ENCODE data around the gene ERBB4.

ERBB4 gene

DNA sequence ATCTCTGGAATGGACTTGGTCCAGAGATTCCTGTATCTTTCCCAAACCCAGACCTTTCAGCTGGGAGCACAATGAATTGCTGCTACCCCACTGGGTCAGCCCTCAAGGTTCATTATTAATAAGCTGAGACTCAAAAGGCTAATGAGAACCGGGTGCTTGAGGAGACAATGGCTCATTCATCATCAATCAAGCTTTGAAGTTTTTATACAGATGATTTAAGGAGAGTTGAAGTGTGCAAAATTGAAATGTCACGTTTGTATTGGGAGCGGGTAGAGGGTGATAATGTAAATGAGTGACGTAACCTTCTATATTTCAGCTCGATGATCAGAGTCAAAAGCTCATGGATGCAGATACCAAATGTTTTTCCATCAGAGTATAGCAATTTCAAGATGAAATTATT lies 744.9 kb downstream of the ERBB4 start:
- H3K27ac ChIP-seq, result no peak overlapping the region
- TF ChIP-seq, protein P1, sequence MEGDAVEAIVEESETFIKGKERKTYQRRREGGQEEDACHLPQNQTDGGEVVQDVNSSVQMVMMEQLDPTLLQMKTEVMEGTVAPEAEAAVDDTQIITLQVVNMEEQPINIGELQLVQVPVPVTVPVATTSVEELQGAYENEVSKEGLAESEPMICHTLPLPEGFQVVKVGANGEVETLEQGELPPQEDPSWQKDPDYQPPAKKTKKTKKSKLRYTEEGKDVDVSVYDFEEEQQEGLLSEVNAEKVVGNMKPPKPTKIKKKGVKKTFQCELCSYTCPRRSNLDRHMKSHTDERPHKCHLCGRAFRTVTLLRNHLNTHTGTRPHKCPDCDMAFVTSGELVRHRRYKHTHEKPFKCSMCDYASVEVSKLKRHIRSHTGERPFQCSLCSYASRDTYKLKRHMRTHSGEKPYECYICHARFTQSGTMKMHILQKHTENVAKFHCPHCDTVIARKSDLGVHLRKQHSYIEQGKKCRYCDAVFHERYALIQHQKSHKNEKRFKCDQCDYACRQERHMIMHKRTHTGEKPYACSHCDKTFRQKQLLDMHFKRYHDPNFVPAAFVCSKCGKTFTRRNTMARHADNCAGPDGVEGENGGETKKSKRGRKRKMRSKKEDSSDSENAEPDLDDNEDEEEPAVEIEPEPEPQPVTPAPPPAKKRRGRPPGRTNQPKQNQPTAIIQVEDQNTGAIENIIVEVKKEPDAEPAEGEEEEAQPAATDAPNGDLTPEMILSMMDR (IDR thresholded peaks at IDR 0.05), result no peak
- no peak for DNase-seq (ENCODE audit: low spot score)
- no peak overlapping the region for H3K4me3 ChIP-seq

DNA sequence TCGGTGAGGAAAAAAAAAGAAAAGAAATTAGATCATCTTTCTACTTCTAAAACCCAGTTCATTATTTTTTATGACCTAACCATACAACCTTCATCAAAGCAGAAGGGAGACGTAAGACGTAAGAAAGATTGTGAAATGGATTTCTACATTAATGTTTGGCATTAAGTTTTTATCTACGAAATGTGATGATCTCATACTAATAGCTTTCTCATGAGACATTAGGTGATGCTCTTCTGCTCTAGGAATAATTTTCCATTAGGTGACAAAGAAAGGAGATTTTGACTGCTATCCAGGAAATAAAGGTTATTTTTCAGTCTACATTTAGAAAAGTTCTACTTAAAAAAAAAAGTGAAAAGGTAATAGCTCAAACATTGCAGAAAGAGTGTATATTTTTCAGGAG lies 748.6 kb downstream of the ERBB4 start:
- Histone ChIP-seq H3K27ac (no peak overlapping the region), H3K4me3 (no peak overlapping the region)
- no peak for DNase-seq (ENCODE audit: low spot score)
- TF ChIP-seq, protein P1 (IDR thresholded peaks at IDR 0.05), result no peak

DNA sequence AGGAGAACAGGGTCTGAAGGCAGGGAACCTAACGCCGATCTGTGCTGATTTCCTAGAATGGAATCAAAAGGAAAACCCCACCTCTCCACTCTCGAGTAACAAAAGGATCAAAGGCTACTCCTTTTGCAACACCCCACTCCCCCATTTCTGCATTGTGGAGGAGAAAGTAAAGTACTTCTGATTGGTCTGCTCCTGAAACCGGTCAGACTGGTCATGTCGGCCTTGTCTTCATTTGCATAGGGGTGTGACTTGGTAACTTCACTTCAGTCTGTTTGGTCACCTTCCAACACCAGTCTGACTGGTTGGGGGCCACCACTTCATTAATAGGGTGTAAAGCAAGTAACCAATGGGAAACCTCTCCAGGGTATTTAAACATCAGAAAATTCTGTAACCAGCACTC lies 771.9 kb downstream of the ERBB4 start:
- TF ChIP-seq, protein P1 (IDR thresholded peaks at IDR 0.05), result no peak
- H3K4me3 ChIP-seq, result no peak overlapping the region
- no peak for DNase-seq (ENCODE audit: low spot score)
- no peak overlapping the region for H3K27ac ChIP-seq

DNA sequence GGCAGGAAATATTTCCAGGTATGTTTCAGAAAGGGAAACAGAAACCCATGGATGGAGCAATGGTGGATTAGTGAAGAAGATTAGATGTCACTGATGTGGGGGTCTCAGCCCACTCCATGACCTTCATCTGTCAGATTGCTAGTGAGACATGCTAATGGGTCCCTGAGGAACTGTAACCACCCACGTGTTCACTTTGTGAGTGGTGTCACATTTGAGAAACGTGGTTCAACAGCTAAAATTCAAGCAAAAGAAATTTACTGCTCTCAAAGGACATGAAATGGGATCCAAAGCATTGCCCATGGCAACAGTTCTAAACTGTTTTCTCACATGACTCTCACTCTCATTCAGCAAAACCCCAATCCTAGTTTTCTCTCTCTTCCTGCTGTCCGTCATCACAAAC lies 776.1 kb downstream of the ERBB4 start:
- TF ChIP-seq, protein P1 (IDR thresholded peaks at IDR 0.05), result no peak
- Histone ChIP-seq H3K27ac (no peak overlapping the region), H3K4me3 (no peak overlapping the region)
- DNase-seq (ENCODE audit: low spot score), result no peak

DNA sequence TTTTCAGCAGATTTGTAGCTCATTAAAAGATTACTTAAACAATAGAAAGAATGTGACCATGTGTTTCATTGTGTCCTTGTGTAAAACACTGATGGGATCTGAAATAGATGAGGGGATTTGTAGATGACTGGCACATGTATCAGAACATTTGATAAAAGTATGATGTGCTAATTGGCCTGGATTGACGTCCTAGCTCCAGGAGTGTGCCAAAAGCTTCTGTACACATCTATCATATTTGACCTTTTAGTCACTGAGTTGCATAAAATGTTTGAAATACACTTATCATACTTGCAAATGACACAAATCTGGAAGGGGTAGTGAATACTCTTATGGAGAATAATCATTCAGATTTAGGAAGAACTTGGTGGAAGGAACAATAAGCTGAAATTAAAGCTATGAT lies 778.5 kb downstream of the ERBB4 start:
- H3K27ac ChIP-seq, result no peak overlapping the region
- TF ChIP-seq, protein P1 (IDR thresholded peaks at IDR 0.05), result no peak
- no peak overlapping the region for H3K4me3 ChIP-seq
- DNase-seq (ENCODE audit: low spot score), result no peak

DNA sequence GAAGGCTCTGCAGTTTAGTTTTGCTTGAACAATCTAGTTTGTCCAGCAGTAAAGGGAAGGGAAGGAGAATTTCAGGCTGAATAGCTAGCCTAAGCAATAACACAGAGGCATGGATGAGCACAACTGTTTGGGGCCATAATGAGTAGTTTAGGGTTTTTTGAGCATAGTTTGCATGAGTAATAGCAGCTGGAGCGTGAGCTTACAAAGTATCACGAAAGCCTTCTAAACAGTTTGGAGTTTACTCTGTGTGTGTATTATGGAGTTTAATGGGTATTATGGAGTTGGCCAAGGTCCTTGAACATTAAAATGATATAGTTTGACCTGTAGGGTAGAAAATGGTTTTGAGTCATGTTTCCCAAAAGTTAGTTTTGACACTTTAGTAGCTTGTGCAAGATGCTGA lies 782.3 kb downstream of the ERBB4 start:
- DNase-seq (ENCODE audit: low spot score), result no peak
- Histone ChIP-seq H3K27ac (no peak overlapping the region), H3K4me3 (no peak overlapping the region)
- TF ChIP-seq, protein P1 (IDR thresholded peaks at IDR 0.05), result no peak

DNA sequence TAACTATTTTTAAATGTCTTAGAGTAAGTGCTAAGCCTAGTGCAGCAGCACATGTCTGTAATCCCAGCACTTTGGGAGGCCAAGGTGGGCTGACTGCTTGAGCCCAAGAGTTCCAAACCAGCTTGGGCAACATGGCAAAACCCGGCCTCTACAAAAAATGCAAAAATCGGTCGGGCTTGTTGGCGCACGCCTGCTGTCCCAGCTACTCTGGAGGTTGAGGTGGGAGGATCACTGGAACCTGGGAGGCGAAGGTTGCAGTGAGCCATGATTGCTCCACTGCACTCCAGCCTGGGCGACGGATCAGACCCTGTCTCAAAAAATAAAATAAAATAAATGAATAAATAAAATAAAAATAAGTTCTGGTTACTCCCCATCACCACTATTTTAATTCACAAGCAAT lies 783.4 kb downstream of the ERBB4 start:
- H3K27ac ChIP-seq, result no peak overlapping the region
- DNase-seq (ENCODE audit: low spot score), result no peak
- TF ChIP-seq, protein P1 (IDR thresholded peaks at IDR 0.05), result no peak
- H3K4me3 ChIP-seq, result no peak overlapping the region
